Parathyroid adenoma (tissue), 2 donors: ENCODE data around the gene FAM43B.
A peak's percentile ranks its signal among the peaks of the same experiment; 100 is the strongest.

Experiments used
- H2AFZ ChIP-seq: fragments of 300-600 bp; sonication (generic); one replicate; pipeline ENCODE4 v1.7.0; 2017; ENCODE audit warnings: antibody characterized with exemption, mild to moderate bottlenecking
- H3K27ac ChIP-seq: fragments of 300-600 bp; sonication (generic); one replicate; pipeline ENCODE4 v1.7.0; 2017
- H3K27me3 ChIP-seq: fragments of 300-600 bp; sonication (generic); one replicate; pipeline ENCODE4 v1.7.0; 2017; ENCODE audit warnings: low read length; ENCODE audit not compliant: control insufficient read depth, insufficient read depth
- H3K36me3 ChIP-seq: fragments of 300-600 bp; sonication (generic); one replicate; pipeline ENCODE4 v1.7.0; 2017; ENCODE audit warnings: low read length; ENCODE audit not compliant: control insufficient read depth, insufficient read depth
- H3K4me1 ChIP-seq: fragments of 300-600 bp; sonication (generic); one replicate; pipeline ENCODE4 v1.7.0; 2017; ENCODE audit warnings: control low read depth
- H3K4me2 ChIP-seq: fragments of 300-600 bp; sonication (generic); one replicate; pipeline ENCODE4 v1.7.0; 2017; ENCODE audit warnings: low read length
- H3K4me3 ChIP-seq: fragments of 300-600 bp; sonication (generic); one replicate; pipeline ENCODE4 v1.7.0; 2017; ENCODE audit warnings: low read depth, low read length
- H3K79me2 ChIP-seq: fragments of 300-600 bp; sonication (generic); one replicate; pipeline ENCODE4 v1.7.0; 2017; ENCODE audit warnings: control low read depth
- H3K9ac ChIP-seq: fragments of 300-600 bp; sonication (generic); one replicate; pipeline ENCODE4 v1.7.0; 2017; ENCODE audit warnings: mild to moderate bottlenecking
- H3K9me3 ChIP-seq: fragments of 300-600 bp; sonication (generic); one replicate; pipeline ENCODE4 v1.7.0; 2017; ENCODE audit warnings: low read length; ENCODE audit not compliant: control insufficient read depth
- TF ChIP-seq, protein P1 (sequence below): fragments of 300-600 bp; sonication (generic); IDR thresholded peaks from one replicate; pipeline ENCODE4 v1.7.0; 2017; ENCODE audit warnings: antibody characterized with exemption, mild to moderate bottlenecking
- donor health status: primary hyperparathyroidism.

The FAM43B gene

DNA sequence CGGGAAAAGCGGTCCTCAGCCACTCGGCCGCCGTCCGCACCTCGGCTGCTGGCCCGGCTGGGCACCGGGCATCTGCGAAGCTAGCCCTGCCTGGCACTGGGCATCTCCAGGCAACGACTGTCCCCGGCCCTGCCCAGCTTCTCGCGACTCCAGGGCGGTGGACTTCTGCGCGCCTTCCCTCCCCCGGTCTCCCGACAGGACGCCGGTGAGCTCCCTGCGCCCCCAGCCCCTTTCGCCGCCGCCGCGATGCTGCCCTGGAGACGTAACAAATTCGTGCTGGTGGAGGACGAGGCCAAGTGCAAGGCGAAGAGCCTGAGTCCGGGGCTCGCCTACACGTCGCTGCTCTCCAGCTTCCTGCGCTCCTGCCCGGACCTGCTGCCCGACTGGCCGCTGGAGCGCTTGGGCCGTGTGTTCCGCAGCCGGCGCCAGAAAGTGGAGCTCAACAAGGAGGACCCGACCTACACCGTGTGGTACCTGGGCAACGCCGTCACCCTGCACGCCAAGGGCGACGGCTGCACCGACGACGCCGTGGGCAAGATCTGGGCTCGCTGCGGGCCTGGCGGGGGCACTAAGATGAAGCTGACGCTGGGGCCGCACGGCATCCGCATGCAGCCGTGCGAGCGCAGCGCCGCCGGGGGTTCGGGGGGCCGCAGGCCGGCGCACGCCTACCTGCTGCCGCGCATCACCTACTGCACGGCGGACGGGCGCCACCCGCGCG, 514 bp downstream of the FAM43B start:
- H3K27ac ChIP-seq, result no peak overlapping the region
- H3K9ac ChIP-seq, result no peak overlapping the region
- peak overlapping the region; percentile 42 for H3K4me2 ChIP-seq
- no peaks in the 10 kb centered on the region for H3K9me3 ChIP-seq
- H3K79me2 ChIP-seq, result no peaks in the 10 kb centered on the region
- TF ChIP-seq, protein P1, sequence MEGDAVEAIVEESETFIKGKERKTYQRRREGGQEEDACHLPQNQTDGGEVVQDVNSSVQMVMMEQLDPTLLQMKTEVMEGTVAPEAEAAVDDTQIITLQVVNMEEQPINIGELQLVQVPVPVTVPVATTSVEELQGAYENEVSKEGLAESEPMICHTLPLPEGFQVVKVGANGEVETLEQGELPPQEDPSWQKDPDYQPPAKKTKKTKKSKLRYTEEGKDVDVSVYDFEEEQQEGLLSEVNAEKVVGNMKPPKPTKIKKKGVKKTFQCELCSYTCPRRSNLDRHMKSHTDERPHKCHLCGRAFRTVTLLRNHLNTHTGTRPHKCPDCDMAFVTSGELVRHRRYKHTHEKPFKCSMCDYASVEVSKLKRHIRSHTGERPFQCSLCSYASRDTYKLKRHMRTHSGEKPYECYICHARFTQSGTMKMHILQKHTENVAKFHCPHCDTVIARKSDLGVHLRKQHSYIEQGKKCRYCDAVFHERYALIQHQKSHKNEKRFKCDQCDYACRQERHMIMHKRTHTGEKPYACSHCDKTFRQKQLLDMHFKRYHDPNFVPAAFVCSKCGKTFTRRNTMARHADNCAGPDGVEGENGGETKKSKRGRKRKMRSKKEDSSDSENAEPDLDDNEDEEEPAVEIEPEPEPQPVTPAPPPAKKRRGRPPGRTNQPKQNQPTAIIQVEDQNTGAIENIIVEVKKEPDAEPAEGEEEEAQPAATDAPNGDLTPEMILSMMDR, result no peak
- H3K4me1 ChIP-seq, result peaks cover 2% of the 10 kb centered on the region
- peak overlapping the region; percentile 73 for H2AFZ ChIP-seq
- H3K27me3 ChIP-seq, result no peaks in the 10 kb centered on the region
- peak overlapping the region; percentile 4 for H3K4me3 ChIP-seq
- H3K36me3 ChIP-seq, result no peaks in the 10 kb centered on the region

DNA sequence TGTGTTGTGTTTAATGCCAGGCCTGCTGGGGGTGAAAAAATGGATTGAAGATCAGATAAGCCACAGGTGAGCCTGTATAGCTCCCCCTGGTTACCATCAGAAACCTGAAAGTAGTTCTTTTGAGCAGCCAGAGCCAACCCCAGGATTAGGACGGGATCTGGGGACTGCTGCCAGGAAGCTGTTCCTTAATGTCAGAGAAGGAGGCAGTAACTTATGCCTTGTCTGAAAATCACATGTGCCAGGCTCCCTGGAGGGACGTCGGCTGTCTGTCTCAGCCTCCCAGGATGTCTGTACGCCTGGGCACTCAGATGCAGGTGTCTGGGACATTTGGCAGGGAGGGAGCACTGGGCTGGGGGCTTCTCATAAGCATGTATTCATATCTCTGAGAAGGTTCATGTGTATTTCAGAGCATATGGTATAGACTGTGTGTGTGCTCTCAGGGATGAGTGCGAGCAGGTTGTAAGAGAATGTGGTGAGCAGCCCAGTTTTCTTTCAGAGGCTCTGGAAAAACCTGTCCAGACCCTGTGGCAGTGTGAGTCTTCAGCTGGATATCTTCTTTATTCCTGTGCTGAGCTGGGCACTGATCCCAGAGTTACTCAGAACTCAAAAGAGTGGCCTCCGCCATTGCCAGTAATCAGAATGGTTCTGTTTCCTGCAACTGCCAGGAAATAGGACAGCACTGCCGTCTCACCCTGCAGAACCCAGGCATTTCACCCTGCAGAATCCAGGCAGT, 2.8 kb downstream of the FAM43B start:
- Histone ChIP-seq H3K27ac (no peak overlapping the region), H3K4me2 (no peak overlapping the region), H3K27me3 (no peaks in the 10 kb centered on the region), H3K4me1 (peaks cover 2% of the 10 kb centered on the region), H3K79me2 (no peaks in the 10 kb centered on the region), H3K4me3 (no peak overlapping the region), H3K36me3 (no peaks in the 10 kb centered on the region), H3K9me3 (no peaks in the 10 kb centered on the region), H2AFZ (no peak overlapping the region), H3K9ac (no peak overlapping the region)
- TF ChIP-seq, protein P1, result no peak

DNA sequence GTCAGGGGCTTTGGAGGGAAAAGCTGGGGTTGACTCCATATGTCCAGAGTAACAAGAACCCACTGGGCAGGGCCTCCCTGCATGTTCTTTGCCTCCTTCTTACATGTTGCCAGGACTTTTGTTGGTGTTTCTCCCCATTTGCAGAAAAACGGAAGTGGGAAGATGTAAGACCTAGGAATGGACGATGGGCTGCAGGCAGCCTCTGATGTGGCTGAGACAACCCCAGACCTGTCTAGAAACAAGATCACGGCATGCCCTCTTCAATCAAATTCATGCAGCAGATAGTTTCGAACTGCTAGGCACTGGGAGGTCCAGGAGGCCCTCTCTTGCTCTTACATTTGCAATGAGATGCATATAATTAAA, 3.4 kb downstream of the FAM43B start:
- H3K9me3 ChIP-seq, result no peaks in the 10 kb centered on the region
- peaks cover 2% of the 10 kb centered on the region for H3K4me1 ChIP-seq
- H2AFZ ChIP-seq, result no peak overlapping the region
- H3K27ac ChIP-seq, result no peak overlapping the region
- no peaks in the 10 kb centered on the region for H3K79me2 ChIP-seq
- TF ChIP-seq, protein P1, result no peak
- H3K27me3 ChIP-seq, result no peaks in the 10 kb centered on the region
- no peak overlapping the region for H3K4me2 ChIP-seq
- no peak overlapping the region for H3K9ac ChIP-seq
- no peak overlapping the region for H3K4me3 ChIP-seq
- H3K36me3 ChIP-seq, result no peaks in the 10 kb centered on the region

DNA sequence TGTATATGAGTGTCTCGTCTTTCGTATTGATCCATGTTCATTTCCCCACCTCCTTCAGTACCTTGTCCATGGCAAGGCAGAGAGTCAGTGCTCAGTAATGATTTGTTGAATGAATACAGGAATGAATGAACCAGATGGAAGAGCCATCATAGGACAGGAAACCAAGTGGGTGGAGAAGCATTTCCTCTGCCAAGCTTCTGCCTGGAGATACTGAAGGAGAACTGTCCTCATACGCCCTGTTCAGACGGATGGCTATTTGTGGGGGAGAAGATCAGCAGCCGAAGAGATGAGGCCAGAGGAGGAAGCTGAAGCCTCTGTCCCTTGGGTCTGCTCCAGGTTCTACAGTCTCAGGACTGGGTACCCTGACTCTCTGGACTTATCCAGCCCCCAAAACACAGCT, 5.8 kb downstream of the FAM43B start:
- Histone ChIP-seq H3K79me2 (no peaks in the 10 kb centered on the region), H3K36me3 (no peaks in the 10 kb centered on the region), H3K4me3 (no peak overlapping the region), H3K4me2 (no peak overlapping the region), H3K4me1 (no peaks in the 10 kb centered on the region), H3K27ac (no peak overlapping the region), H3K9ac (no peak overlapping the region), H3K9me3 (no peaks in the 10 kb centered on the region), H3K27me3 (no peaks in the 10 kb centered on the region), H2AFZ (no peak overlapping the region)
- TF ChIP-seq, protein P1, result no peak
